GM19025 (cell line): ENCODE measurements around the gene WDR5B.

ENCODE experiments used
- ATAC-seq: cut with Tn5 transposase; IDR thresholded peaks from one replicate; pipeline ENCODE4 v1.9.1; 2021; ENCODE audit warnings: mild to moderate bottlenecking, low read depth, moderate library complexity; ENCODE audit not compliant: unreplicated experiment

Gene WDR5B

DNA sequence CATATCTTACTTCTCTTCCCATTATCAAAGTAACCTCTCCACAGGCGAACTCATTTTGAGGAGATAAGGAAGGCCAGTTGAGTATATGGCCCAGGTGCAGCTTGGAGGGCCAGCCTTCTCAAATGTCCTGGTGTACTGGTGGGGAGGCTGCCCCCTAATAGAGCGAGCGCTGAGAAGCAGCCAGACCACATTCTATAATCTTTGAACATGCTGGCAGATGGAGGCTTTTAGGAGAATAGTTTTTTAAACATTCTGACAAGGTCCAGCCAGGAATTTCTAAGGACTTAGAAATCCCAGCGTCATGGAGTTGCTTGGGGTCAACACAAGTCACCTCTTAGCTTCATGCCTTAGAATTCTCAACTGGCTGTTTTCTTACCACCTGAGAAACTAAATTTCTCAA, 5.8 kb downstream of the WDR5B start:
- ATAC-seq: no peak

DNA sequence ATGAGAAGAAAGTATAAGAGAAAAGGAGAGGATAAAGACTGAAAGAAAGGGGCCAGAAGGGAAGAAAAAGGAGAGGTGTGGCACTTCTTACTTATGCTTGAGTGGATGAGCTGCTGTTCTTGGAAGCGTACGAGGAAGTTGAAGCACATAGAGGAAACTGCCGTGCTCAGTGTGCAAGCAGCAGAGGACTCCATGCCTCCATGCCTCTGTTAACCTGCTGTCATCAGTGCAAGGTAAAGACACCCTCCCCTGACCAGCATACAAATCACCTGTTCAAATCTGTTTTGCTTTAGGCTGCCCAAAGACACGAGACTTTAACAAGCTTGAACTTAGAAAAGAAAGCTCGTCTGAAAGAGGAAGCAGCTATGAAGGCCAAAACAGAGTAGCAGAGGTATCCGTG, 6.4 kb downstream of the WDR5B start:
- ATAC-seq: no peak

GRCh38 chr3:122407946-122408345, 7.9 kb downstream of the WDR5B start:
- ATAC-seq: no peak

GRCh38 chr3:122406198-122406597, 9.7 kb downstream of the WDR5B start:
- no peak for ATAC-seq

DNA sequence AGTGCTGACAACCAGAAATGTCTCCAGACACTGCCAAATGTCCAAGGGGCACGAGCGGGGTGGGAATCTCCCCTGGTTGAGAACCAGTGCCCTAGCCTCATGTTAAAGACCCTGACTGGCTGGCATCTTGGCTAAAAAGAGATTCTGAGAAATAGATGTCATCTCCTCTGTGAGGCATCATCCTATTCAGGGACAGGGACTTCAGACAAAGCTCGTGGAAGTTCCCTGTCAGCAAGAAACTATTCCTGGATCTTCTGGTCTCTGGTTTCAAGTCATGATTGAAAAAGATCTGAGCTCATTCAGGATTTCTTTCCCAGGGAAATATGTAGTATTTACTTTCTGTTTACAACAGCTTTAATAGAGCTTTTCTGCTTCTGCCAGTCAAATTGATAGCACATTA, 10.8 kb downstream of the WDR5B start:
- no peak for ATAC-seq

GRCh38 chr3:122403489-122403888, 12.4 kb downstream of the WDR5B start:
- ATAC-seq: no peak

DNA sequence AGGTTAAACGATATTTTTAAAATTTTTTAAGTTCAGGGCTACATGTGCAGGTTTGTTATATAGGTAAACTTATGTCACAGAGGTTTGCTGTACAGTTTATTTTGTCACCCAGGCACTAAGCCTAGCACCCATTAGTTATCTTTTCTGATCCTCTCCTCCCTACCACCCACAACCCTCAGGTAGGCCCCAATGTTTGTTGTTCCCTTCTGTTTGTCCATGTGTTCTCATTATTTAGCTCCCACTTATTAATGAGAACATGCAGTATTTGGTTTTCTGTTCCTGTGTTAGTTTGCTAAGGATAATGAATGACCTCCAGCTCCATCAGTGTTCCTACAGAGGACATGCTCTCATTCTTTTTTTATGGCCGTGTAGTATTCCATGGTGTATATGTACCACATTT, 16.9 kb downstream of the WDR5B start:
- ATAC-seq: no peak

- no peak for ATAC-seq
These were observed 18.7 kb downstream of the WDR5B start for GRCh38 chr3:122397201-122397600.

DNA sequence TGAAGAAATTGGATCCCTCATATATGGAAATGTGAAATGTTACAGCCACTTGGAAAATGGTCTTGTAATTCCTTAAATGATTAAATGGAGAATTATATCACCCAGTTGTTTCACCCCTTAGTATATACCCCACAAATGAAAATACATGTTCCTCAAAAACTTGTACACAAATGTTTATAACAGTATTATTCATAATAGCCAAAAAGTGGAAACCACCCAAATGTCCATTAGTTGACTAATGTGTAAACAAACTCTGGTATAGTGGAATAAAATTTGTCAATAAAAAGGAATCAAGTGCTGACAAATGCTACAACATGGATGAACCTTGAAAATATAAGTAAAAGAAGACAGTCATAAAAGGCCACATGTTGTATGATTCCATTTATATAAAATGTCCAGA, 19.4 kb downstream of the WDR5B start:
- no peak for ATAC-seq

DNA sequence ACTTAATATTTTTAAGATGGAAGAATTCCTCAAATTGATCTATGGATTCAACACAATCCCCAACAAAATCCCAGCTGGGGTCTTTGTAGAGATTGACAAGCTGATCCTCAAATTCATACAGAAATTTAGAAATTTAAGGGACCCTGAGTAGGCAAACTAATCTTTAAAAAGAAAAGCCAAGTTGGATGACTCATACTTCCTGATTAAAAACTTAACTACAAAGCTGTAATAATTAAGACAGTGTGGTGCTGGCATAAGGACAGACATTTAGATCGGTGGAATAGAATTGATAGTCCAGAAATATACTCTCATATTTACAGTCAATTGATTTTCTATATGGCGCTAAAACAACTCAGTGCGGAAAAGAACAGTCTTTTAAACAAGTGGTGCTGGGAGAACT, 20.3 kb downstream of the WDR5B start:
- no peak for ATAC-seq

DNA sequence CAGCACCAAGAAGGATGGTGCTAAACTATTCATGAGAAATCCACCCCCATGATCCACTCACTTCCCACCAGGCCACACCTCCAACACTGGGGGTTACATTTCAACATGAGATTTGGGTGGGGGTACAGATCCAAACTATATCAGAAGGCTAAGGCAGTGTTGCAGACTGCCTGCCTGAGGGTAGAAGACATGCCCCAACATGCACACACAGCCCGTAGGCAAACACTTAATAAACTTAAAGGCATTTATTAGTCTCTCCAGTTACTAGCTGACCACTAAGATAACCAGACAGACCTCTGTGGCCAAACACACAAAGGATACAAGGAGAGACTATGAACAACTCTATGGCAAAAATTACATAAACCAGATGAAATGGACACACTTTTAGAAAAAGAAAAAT, 21.7 kb downstream of the WDR5B start:
- no peak for ATAC-seq

DNA sequence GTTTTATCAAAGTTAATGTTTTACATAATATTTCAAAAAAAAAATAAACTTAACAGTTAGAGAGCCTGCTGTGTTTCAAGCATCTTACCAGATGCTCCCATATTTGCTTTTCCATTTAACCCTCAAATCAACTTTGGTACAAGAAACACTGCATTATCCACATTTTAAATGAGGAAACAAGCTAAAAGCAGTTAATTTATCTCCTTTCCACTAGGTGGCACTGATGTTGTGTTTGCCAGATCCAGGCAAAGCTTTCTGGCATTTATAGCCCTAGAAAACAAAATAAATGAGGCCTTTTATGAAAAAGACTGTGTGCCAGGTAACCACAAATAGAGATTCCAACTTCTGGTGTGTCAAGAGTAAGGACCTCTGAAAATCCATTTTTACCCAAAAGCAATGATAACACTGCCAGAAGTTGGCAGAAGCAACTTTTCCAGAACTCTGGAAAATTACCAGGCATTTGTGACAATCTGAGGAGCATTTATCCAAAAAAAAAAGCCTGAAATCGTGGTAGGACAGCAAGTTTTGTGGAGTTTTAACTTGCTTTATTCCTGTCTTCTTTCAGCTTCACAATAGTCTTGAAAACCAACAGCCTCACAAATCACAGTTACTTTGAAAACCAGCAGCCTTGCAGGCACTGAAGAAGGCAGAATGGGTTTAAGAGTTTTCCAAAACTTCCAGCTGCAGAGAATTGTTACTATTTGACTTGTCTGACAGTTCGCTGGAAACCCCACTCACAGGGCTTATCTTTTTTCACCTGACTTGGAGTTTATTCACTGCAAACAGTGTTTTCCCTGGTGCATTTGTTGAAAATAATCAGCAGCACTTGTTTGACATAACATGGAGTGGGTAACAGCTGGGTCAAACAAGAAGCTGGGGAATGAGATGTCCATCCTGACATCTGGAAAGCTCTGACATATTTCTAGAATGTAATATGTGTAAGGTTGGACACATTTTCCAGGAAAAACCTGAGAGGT, 22.7 kb downstream of the WDR5B start:
- no peak for ATAC-seq

DNA sequence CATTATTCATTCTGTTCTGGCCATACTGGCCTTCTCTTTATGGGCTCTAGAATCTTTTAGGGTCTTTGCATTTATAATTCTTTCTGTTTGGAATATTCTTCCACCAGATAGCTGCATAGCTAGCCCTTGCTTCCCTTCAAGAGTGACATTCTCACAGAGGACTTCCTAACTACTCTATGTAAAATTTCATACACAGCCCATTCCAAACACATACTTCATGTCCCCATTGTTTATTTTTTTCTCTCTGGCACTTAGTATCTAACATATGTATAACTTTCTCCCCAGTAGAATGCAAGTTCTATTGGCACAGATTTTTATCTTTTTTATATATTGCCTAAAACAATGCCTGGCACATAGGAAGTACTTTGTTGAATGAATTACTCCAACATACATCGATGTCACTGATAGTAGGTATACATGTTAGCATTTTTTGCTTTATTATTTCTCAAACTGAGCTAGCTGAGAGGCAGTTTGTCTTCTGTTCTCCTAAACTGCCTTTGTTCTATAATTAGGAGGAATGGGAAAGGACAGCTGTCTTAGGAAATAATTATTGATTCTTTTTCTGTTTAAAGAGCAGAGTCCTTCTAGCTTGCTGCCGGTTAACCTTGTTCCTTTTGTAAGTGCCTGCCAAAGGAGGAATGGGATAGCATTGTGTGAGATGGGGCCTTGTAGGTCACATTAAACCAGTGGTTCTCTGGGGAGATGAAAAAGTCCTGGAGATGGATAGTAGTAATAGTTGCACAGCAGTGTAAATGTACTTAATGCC, 24.0 kb downstream of the WDR5B start:
- no peak for ATAC-seq

GRCh38 chr3:122390665-122391064, 25.2 kb downstream of the WDR5B start:
- ATAC-seq: no peak

DNA sequence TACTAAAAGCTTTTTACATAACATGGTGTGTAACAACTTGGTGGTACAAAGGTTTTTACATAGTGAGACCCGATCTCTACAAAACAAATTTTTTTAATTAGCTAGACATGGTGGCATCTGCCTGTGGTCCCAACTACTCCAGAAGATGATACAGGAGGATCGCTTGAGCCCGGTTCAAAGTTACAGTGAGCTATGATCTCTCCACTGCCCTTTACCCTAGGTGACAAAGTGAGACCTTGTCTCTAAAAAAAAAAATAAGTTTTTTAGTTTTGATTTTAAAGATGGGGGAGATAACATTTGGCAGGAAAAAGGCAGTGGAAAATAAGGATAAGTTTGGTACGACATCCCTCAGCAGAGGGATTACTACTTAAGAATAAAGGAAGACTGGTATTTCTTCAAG, 26.0 kb downstream of the WDR5B start:
- no peak for ATAC-seq

DNA sequence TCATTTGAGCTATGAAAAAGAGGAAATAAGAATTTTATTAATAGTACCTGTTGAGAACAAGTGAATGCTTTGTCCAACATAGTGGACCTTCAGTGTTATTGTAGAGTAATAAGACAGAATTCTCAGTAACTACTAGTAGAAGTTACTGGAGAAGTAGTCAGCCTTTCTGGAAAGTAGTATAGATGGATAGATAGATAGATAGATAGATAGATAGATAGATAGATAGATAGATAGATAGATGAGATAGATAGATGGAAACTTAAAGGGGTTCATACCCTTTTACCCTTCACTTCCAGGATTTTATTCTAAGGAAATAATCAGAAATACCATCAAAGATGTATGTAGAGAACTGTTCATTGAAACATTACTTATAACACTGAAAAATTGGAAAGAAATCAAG, 26.7 kb downstream of the WDR5B start:
- ATAC-seq: no peak

DNA sequence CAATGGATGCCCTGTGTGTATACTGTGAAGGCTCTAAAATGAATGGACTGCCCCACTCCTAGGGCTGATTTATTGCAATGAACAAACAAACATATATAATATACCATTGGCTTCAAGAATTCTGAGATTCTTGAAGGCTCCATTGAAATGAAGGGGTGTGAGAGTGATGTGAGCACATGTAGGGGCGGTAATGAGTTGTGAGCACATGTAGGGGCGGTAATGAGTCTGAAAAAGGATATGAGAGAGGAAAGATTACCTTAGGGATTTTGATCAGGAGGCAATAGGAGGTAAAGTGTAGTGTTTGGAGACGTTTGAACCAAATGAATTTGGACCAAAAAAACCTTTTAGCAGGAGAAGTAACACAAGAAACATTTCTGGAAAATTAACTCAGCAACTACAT, 28.2 kb downstream of the WDR5B start:
- no peak for ATAC-seq

DNA sequence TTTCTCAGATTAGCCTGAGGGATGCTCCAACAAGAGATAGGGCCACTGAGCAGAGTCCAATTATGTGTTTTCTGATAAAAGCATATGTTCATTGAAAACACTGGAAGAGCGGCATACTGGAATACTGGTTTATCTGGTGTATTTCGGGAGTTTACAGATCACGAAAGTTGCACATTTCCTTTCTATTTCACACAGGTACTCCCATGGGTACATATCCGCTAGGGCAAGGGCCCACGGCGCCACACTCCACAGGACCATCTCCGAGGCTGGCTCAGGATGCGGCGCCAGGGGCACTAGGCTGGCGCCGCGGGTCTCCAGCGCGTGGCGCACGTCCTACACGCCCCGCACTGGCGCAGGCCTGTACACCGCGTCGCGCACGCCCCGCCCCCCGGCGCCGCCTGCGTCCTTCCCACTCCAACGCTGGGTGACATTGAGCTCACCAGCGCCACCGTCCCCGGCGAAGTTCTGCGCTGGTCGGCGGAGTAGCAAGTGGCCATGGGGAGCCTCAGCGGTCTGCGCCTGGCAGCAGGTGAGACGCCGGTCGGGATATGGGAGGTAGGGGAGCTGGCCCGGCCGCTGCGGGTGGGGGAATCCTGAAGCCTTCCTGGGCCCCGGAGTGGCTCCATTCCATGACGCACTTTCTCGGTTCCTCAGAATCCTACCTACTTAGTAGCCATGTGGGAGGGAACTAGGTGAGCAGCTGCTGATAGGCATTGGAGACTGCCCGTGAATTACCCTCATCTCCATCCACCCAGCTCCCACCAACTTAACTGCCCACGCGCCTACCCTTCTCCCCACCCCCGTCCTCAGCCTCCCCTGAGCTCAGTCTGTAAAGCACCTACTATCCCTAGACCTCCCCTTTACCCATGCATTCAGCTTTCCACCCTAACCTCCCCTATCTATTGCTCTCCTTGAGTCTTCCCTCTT, 31.8 kb downstream of the WDR5B start, which contains the start of gene FAM162A:
FAM162A (plus strand) TSS at position 412 of the 927 bp plus-strand sequence; CDS start at position 496, 84 bp downstream.
- ATAC-seq: peak; percentile 91

- ATAC-seq: peak; percentile 25
These were observed 32.8 kb downstream of the WDR5B start, which contains the start of gene MIX23 for GRCh38 chr3:122382888-122383666. MIX23 (minus strand) TSS chr3:122383231; CDS start chr3:122383224, 7 bp downstream.

- ATAC-seq: no peak
These were observed 37.9 kb downstream of the WDR5B start for GRCh38 chr3:122377975-122378374.
